Muscle of leg (tissue), 11 donors: Measurements from ENCODE around the gene REPS2. TPM values are rescaled to one million over a fixed set of nuclear protein-coding genes. Genes with fewer than 3 reads are reported as not detected.

ENCODE experiments used
- DNase-seq: peaks from one replicate; pipeline ENCODE4 v3.0.0; 2013
- H3K27ac ChIP-seq: one replicate; pipeline ENCODE4 v1.5.1; 2013; ENCODE audit warnings: mild to moderate bottlenecking, low read length, control low read depth
- H3K27me3 ChIP-seq: one replicate; pipeline ENCODE4 v1.6.1; 2013; ENCODE audit warnings: low read length; ENCODE audit not compliant: control insufficient read depth, insufficient read depth
- H3K36me3 ChIP-seq: one replicate; pipeline ENCODE4 v1.6.1; 2013; ENCODE audit warnings: low read length; ENCODE audit not compliant: control insufficient read depth, insufficient read depth
- H3K4me1 ChIP-seq: one replicate; pipeline ENCODE4 v1.6.1; 2013; ENCODE audit warnings: low read length; ENCODE audit not compliant: control insufficient read depth, insufficient read depth
- H3K4me3 ChIP-seq: one replicate; pipeline ENCODE4 v1.5.1; 2013; ENCODE audit warnings: low read length, control low read depth
- H3K9me3 ChIP-seq: replicated peaks from 2 replicates; pipeline ENCODE4 v1.6.1; 2013; ENCODE audit warnings: low read depth, low read length; ENCODE audit not compliant: control insufficient read depth
- WGBS: methylation state at CpG from one replicate; pipeline ENCODE4 v1.1.5; 2013; ENCODE audit warnings: missing lambda C conversion rate; ENCODE audit not compliant: insufficient coverage; 5-methylcytosine and 5-hydroxymethylcytosine counted together
- polyA plus RNA-seq, 8 donors: library from polyadenylated mRNA; unstranded; fragments of 120-200 nt; gene quantifications; one replicate each; pipeline versions ENCODE4 v1.2.1 to v1.2.3, GENCODE V29; 2013; ENCODE audit warnings: inconsistent platforms in 1 of 8, low replicate concordance in 1 of 8; ENCODE audit not compliant: insufficient read length in 8 of 8, insufficient read depth in 1 of 8
- total RNA-seq: library from RNA; stranded (reverse); fragments of 120-200 nt; gene quantifications from one replicate; pipeline ENCODE4 v1.2.4, GENCODE V29; 2013

The REPS2 gene
- total and polyA plus RNA-seq, 9 donors, result 6.5 to 10.7 (median 8.5) TPM

DNA sequence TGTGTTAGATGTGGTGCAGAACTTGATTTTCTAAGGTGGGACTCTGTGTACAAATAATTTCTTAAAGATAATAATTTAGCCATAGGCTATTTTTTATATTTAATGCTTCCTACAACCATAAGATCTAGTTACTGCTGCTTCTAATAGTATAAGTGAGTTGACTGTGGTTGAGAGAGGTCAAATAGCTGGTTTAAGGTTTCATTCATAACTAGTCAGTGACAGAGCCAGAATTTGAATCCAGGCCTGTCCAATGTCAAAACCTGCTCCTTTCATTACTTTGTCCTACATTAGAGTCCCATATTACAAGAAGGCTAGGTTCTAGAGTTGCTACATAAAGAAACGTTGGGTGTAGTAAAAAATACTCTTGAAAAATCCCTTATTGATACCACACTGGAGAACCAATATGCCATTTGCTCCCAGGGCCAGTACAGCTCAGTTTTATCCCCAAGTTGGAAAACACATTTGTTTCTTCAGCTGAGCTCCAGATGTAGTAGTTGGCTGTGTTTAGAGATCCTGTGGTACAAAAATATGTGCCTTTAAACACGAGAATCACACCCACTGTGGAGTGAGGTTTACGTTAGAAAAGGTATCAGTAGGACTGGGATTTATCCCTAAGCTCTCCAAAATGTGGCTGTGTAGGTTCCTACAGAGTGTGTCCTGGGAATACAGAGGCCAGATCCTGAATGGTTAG lies 84.3 kb downstream of the REPS2 start:
- no peaks in the 10 kb centered on the region for H3K9me3 ChIP-seq
- no peak for DNase-seq
- H3K27me3 ChIP-seq, result peaks cover 36% of the 10 kb centered on the region
- no peak overlapping the region for H3K4me3 ChIP-seq
- WGBS, result 40% methylated on average over 1 of the region's 3 CpGs
- H3K36me3 ChIP-seq, result peaks cover 2% of the 10 kb centered on the region
- peaks cover 4% of the 10 kb centered on the region for H3K4me1 ChIP-seq
- no peak overlapping the region for H3K27ac ChIP-seq

DNA sequence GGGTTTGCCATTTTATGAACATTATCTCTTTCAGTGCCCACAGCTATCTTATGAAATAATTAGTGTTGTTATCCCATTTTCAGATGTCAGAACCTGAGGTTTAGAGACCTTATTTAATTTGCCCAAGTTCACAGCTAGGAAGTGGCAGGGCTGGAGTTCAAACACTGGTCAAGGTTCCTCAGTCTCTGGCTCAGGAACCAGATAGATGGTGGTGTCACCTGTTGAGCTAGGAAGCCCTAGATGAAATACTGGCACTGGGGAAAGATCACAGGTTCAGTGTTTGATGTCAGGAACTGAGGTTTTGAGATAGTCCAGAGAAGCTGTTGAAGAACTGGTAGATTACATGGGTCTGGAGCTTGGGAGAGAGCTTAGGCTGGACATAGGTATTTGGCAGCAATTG lies 85.4 kb downstream of the REPS2 start:
- Histone ChIP-seq H3K27ac (no peak overlapping the region), H3K9me3 (no peaks in the 10 kb centered on the region), H3K36me3 (peaks cover 2% of the 10 kb centered on the region), H3K27me3 (peaks cover 33% of the 10 kb centered on the region), H3K4me3 (no peak overlapping the region), H3K4me1 (peaks cover 4% of the 10 kb centered on the region)
- no peak for DNase-seq

DNA sequence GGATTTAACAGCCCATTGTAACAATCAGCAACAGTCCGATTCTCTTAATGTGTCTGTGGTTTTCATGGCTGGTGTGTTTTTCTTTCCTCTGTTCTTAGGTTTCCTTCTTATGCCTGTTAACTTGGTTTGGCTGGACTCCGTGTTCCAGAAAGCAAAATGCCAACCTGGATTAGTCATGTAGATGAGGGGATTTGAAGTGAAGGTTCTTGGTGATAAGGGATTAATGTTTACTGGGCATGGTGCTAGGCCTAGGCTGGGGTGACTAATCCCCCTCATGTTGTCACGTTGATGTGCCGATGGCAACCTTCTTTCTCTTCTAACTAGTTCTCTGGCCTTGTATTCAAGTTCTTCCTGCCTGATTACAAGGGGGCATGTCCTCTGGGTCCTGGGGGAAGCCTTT lies 85.9 kb downstream of the REPS2 start:
- Histone ChIP-seq H3K4me1 (peaks cover 4% of the 10 kb centered on the region), H3K27ac (no peak overlapping the region), H3K9me3 (no peaks in the 10 kb centered on the region), H3K27me3 (peaks cover 31% of the 10 kb centered on the region), H3K4me3 (no peak overlapping the region), H3K36me3 (peaks cover 2% of the 10 kb centered on the region)
- DNase-seq, result no peak
- WGBS, result no CpG with 5 or more reads among the region's 4 CpGs

DNA sequence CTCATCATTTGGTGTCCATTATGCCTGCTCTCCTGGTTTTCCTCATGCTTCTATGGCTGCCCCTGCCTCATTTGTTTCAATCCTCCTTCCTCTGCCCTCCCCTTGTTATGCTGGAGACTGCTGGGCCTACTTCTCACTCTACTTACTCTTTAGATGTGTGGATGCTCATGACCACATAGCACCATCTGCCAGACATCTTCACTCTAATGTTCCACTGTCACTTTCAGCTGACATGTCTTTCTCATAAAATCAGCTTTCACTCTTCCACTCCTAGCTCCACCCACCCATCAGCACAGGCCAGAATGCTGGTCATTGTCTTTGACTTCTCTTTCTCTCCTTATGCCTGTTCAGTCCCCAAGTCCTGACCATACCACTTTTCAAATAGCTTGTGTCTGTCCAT lies 86.8 kb downstream of the REPS2 start:
- DNase-seq, result no peak
- H3K27me3 ChIP-seq, result peaks cover 32% of the 10 kb centered on the region
- peaks cover 2% of the 10 kb centered on the region for H3K36me3 ChIP-seq
- H3K27ac ChIP-seq, result peak overlapping the region; percentile 15
- H3K4me1 ChIP-seq, result peaks cover 3% of the 10 kb centered on the region
- H3K9me3 ChIP-seq, result no peaks in the 10 kb centered on the region
- no peak overlapping the region for H3K4me3 ChIP-seq

DNA sequence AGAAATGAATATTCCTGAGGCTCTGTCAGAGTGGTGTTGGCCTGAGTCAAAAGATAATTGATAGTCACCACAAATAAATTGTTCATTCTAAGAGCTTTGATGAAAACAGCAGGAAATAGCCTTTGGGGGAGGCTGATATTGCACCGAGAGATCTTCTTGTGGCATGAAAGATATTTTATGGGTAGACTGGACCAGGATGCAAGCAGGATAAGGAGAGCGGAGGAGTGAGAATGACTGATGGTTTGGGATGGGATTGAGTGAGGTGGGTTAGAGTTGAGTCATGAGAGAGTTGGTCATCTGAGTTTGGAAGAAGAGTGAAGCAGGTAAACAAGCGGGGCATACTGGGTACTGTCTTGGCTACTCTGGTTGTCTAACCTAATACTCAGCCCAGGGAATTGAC lies 88.7 kb downstream of the REPS2 start:
- DNase-seq, result no peak
- peaks cover 34% of the 10 kb centered on the region for H3K27me3 ChIP-seq
- H3K27ac ChIP-seq, result no peak overlapping the region
- no peak overlapping the region for H3K4me3 ChIP-seq
- peaks cover 2% of the 10 kb centered on the region for H3K36me3 ChIP-seq
- H3K9me3 ChIP-seq, result no peaks in the 10 kb centered on the region
- WGBS, result 74% methylated on average over 2 of the region's 3 CpGs
- peaks cover 6% of the 10 kb centered on the region for H3K4me1 ChIP-seq

DNA sequence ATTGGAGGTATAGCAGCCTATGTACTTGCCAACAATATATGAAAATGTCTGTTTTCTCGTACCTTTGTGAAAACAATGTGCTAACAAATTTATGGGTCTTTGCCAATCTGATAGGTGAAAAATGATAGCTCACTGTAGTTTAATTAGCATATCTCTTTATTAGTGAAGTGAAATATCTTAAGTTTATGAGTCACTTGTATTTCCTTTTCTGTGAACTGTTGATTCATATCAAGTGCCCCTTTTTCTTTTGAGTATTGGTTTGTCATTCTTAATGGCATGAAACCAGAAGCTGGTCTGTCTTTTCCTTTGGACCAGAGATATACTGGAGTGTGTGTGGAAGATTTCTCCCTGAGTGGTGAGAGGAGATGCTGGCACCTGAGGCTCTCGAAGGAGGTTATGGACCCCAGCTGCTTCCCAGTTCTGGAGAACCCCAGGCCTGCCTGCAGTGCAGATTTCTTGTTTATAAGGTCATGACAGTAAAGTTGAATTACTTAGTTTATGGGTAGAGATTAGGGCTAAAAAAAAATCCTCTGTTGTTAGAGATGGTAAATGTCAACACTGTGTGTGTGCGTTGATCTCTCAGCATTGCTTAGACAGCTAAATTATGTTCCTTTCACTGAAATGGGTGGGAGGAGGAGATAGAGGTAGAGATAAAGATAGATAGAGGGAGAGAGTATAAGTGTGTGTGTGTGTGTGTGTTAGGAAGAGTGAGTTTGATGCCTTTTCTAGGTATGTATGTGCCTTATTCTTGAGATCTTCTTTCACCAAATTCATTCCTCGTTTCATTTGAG lies 89.9 kb downstream of the REPS2 start:
- DNase-seq, result no peak
- WGBS, result 66% methylated on average over 2 of the region's 4 CpGs
- Histone ChIP-seq H3K27me3 (peaks cover 38% of the 10 kb centered on the region), H3K9me3 (no peaks in the 10 kb centered on the region), H3K36me3 (no peaks in the 10 kb centered on the region), H3K27ac (no peak overlapping the region), H3K4me1 (peaks cover 6% of the 10 kb centered on the region), H3K4me3 (no peak overlapping the region)

DNA sequence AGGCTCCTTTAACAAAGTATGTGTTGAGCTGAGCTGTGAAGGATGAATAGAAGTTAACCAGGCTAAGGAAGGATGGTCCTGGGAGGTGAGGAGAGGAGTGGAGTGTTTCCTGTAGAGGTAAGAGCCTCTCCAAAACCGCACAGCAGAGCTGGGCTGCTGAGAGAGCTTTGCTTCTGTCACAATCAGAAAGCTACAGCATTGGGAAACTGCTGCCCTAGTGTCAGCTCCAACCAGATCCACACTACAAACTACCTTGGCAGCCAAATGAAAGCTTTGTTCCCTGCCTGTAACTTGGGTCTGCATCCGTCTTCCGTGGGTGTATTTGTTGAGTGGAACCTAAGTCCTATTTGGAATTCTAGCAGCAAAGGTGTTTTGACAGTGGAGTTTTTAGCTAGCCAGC lies 91.8 kb downstream of the REPS2 start:
- no CpG with 5 or more reads among the region's 3 CpGs for WGBS
- H3K36me3 ChIP-seq, result no peaks in the 10 kb centered on the region
- peaks cover 6% of the 10 kb centered on the region for H3K4me1 ChIP-seq
- no peak overlapping the region for H3K4me3 ChIP-seq
- peak overlapping the region; percentile 53 for H3K27ac ChIP-seq
- no peak for DNase-seq
- H3K9me3 ChIP-seq, result no peaks in the 10 kb centered on the region
- peaks cover 29% of the 10 kb centered on the region for H3K27me3 ChIP-seq

DNA sequence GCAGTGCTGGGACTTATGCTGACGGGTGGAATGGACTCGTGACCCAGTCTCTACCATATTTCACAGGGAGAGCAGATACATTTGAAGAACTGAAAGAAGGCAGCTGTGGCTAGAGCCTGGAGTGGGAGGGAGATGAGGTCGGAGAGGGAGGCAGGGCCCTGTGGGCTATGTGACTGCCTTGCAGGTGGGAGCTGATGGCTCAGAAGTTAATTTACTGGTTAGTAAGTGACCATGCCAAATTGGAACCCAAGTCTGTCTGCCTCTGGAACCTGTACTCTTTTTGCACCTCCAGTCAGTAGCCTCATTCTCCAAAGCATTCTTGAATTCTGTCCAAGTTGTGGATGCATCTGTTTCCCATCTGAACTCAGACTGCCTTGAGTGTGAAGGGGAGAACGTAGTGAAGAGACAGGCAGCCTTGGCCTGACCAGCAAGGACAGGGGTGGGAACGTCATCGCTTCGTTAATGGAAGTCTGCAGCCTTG lies 92.3 kb downstream of the REPS2 start:
- Histone ChIP-seq H3K4me3 (no peak overlapping the region), H3K27ac (peak overlapping the region; percentile 53), H3K4me1 (peaks cover 6% of the 10 kb centered on the region), H3K36me3 (no peaks in the 10 kb centered on the region), H3K27me3 (peaks cover 31% of the 10 kb centered on the region), H3K9me3 (no peaks in the 10 kb centered on the region)
- peak; percentile 97 for DNase-seq
- WGBS, result 10% methylated on average over 1 of the region's 7 CpGs

DNA sequence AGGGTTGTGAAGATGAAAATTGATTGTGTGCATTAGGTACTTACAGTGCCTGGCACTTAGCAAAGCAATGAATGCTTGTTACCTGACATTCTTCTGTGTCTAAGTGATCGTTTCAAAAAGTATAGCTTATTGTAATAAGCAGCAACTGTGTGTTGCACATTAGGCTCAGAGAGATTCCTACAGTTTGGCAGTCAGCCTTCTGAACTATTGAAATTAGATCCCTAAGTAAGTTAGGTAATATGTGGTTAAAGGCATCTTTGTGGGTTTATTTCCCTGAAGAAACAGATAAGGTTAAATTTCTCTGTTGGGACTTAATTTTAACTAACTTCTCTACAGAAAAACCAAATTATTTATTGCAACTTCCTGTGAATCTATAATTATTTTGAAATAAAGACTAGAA lies 93.4 kb downstream of the REPS2 start:
- DNase-seq, result no peak
- Histone ChIP-seq H3K9me3 (no peaks in the 10 kb centered on the region), H3K4me3 (no peak overlapping the region), H3K36me3 (no peaks in the 10 kb centered on the region), H3K4me1 (peaks cover 6% of the 10 kb centered on the region), H3K27me3 (peaks cover 38% of the 10 kb centered on the region), H3K27ac (no peak overlapping the region)
- WGBS, result 25% methylated on average over 1 of the region's 1 CpG

DNA sequence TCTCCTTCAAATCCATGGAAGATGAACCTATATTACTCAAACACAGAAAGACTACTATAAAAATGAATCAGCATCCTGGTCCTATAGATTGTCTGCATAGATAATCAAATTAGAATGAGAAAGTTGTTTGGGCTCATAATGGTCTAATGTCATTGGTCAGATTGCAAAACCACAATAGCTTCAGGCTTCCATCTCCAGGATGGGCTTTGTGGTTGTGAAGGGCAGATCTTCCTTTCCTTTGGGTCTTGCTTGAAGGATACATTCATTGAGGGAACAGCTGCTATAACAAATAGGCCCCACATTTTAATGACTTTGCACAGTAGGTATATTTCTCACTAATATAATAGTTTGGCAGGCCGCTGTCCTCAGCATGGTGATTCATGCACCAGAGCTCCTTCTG lies 94.3 kb downstream of the REPS2 start:
- Histone ChIP-seq H3K9me3 (no peaks in the 10 kb centered on the region), H3K4me3 (no peak overlapping the region), H3K27me3 (peaks cover 34% of the 10 kb centered on the region), H3K27ac (no peak overlapping the region), H3K4me1 (peaks cover 6% of the 10 kb centered on the region), H3K36me3 (no peaks in the 10 kb centered on the region)
- DNase-seq, result no peak
- WGBS, result no CpG with 5 or more reads among the region's 1 CpG
